HG03135 (cell line): ENCODE data around the gene IRAK4.
A peak's percentile ranks its signal among the peaks of the same experiment; 100 is the strongest.
"Not testable (repeated sequence)": the region's sequence is repeated elsewhere in the genome, so short reads cannot be mapped to it uniquely, and the experiment has no call there.

Source experiments
- ATAC-seq: cut with Tn5 transposase; IDR thresholded peaks from one replicate; pipeline ENCODE4 v1.9.1; 2021; ENCODE audit warnings: mild to moderate bottlenecking, moderate library complexity; ENCODE audit not compliant: unreplicated experiment

Gene IRAK4

DNA sequence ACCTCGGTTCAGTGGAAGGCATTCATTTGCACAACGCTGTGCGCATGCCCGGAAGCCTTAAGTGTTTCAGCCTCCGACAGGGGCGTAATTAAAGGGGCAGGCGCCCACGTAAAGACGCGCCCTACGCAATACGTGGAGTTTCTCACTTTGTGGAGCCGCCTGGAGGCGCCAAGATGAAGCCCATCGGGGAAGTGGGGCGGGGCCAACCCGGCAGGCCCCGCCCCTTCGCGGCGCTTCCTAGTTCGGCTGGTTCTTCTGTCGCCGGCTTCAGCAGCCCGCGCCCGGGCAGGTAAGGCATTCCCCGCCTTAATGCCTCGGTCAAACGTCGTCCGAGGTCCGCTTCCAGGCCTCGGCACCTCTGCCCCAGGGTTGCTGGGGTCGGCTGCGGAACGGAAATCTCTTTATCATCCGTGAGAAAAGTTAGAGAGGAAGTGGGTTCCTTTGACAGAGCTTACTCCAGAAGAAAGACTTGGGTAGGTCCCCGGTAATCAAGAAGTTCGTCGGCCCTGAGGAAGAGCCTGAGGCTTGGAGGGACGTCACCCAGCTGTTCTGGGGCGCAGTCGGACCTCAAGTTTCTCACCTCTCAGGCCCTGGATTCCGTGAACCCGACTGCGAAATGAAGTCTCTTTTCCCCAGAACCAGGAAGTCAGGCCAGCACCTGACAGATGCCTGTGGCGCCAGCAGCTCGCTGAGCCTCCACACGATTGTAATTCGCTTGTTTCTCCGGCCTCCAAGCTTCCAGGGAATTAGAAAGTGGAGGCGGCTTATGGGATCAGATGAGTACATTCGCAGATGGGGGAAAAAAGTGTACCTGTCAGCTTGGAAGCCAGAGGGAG is at the start of gene IRAK4, which contains the start of gene PUS7L:
Gene IRAK4, plus strand, starts transcription at position 224 of the 836 bp plus-strand sequence. CDS start 9,161 bp downstream, outside the sequence.
Gene PUS7L, minus strand, starts transcription at position 63 of the 836 bp plus-strand sequence. CDS start 3,545 bp downstream, outside the sequence.
- ATAC-seq = peak; percentile 98

DNA sequence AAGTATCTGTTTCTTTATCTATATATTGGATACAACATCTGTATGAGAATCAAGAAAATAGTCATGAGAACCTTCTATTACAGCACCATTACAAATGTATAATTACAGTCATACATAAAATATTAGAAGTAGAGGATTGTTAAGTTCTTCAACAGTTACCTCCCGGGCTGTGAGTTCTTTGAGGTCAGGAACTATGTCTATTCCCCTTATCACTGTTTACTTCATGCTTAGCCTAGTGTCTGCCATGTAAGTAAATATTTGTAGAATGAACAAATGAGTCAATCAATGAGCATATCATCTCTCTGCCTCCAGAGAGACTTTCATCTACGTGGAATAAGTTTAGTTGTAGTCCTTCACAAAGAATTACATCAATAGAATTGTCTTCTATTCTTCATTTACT is 47.4 kb upstream of the IRAK4 start:
- ATAC-seq = no peak

DNA sequence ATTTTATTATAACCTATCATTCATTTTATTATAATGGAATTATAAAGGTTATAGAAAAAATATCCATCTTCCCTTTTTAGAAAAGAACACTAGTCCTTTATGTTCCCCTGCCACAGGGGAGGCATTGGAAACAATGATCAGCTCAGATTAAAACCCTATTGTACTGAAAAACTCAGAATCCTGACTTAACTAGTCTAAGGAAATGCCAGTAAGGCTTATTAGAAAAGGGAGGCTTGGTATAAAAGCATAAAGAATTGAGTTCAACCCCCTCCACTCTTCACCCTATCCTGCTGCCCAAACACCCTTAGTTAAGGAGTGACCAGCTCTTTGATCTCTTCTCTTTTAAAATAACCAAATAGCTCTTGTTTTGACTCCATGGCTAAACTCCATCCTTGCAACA is 36.1 kb upstream of the IRAK4 start:
- no peak for ATAC-seq

DNA sequence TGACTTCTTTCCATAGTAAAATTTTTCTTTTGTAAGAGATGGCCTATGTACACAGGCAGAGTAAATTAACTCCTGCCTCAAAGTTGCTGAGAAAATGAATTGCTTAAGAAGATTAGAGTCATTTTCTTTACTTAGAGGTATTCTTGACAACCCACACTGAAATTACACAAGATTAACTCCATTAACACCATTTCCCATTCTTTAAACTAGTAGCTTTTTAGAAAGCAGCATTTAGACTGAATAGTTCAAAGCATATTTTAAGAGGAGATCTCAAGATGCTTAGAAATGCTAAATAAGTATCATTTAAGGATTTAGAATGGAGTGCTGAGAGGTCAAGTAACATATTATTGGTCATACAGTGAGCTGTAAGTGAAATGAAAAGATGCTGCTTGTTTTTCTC is 35.6 kb upstream of the IRAK4 start:
- no peak for ATAC-seq

DNA sequence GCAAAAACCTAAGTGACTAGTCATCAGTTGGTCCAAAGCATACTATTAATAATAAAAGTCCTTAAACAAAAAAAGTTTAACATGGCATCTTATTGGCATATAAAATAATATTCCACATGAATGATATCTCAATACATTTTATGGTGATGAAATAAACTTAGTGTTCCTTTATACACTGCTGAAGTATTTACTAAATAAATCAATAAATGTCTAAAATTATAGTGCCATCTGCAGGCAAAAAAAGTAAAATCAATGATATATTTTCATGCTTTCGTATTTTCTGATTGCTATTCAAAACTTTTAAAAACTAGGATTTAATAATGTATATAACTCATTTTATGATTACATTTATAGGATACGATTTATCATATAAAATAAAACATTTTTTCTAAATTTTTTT is 30.6 kb upstream of the IRAK4 start:
- no peak for ATAC-seq

DNA sequence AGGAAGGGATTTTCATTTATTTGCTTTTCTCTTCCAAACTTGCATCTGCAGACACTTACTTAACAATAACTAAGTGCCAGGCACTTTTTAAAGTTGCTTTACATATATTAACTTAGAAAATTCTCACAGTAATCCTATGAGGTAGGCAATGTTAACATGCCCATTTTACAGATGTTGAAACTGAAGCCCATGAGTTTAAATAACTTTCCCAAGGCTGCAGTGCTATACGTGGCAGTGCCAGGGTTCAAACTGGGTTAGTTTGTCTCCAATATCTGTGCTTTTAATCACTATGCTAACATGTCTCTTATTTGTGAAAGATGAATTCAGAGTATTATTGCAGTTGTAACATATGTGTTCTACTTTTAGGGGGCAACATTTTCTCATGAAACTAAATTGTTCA is 30.1 kb upstream of the IRAK4 start:
- ATAC-seq = no peak

DNA sequence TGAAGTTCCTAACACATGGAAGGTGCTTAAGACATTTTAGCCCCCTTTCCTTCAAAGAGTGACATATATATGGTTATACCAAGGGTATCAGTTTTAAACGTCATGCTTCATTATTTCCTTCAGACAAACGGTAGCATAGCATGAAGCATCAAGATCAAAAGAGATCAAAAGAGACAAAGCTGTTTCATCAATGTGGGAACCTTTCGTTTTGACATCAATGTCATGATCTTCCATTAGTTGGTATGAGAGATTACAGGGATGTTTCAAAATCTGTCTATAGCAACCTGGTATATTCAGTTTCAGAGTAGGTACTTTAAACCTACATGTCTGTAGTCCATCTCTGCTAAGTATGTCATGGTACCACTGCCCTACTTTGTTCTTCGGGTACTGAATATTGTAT is 28.5 kb upstream of the IRAK4 start:
- no peak for ATAC-seq

DNA sequence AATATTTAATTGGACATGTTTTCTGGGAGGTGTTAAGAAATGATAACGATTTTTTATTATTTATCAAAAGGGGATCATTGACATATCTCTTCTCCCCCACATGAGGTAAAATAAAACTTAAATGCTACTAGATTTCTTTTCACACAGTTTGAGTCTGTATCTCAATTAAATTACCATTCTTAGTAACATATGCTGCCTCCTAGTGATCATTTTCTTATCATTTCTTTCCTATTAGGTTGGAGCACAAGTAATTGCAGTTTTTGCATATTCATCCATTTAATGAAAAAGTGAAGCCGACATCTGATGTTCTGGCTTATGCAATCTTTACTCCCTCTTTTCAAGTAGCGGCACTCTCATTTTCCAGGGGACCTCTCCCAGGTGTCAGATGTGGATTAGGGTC is 25.1 kb upstream of the IRAK4 start:
- no peak for ATAC-seq

DNA sequence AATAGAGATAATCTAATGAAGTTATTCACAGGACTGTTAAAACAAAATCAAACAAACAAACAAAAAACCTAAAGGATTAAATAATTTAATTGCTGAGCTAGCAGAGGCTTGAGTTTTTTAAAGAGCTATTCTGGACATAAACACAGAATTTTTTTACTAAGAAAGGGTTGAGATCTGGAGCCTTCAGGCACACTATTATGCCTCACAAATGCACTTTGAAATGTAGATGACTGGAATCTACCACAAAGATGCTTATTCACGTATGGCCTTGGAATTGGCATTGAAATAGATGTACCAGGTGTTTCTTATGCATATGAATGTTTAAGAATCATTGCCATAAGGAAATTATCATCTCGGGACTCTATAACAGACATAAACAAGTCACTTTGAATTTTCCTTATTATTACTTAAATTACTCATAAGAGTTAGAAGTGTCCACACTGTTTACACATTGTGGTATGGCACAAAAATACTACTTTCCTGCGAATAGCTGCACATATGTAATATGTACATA is 21.8 kb upstream of the IRAK4 start:
- ATAC-seq = no peak

DNA sequence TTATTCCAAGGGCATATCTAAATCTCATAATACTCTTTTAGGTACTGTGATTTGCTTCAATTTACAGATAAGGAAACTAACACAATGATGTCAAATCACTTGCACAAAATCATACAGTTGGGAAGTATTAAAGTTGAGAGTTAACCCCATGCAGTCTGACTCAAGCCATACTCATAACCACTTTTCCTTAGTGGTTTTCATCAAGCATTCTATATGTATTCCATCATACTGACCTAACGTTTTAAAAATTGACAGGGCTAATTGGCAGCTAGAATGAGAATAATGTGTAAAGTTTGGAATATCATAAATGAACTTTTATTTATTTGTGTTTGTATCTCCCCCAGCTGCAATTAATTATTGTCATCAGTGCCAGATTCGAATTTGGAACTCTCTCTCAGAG is 21.1 kb upstream of the IRAK4 start:
- no peak for ATAC-seq

DNA sequence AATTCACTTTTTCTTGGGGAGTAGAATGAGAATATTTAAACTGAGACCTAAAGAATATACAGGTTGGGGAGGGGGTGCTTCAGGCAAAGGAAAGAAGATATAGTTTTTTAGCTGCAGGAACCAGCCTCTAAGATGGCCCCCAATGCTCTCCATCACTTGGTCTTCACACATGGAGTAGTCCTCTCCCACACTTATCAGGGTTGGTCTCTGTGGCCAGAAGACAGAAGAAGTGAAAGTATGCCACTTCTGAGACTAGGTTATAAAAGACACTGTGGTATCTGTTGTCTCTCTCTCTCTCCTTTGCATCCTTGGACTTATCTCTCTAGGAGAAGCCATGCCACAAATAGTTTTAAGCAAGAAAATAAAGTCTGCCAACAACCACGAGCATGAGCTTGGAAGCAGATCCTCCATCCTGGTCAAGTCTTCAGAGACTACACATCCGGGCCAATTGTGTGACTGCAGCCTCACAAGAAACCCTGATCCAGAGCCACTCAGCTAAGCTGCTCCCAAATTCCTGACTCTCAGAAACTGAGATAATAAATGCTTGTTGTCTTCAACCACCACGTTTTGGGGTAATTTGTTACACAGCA is 18.1 kb upstream of the IRAK4 start:
- no peak for ATAC-seq

DNA sequence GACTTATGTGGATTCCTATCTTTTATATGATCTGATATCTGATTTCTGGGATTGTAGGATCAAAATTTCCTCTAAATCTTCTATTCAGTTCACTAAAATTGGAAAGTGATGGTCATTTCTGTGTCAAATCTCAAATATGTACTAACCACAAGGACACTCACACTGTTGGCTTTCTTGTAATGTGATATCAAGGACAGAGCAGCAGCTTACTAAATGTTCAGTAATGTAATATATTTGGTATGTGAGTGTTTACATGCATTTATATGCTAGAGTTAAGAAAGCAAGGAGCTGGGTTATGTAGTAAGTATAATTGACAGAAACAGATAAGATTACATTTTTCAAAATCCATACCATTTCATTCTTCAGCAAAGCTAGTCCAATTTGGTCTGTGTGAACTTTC is 16.6 kb upstream of the IRAK4 start:
- no peak for ATAC-seq

DNA sequence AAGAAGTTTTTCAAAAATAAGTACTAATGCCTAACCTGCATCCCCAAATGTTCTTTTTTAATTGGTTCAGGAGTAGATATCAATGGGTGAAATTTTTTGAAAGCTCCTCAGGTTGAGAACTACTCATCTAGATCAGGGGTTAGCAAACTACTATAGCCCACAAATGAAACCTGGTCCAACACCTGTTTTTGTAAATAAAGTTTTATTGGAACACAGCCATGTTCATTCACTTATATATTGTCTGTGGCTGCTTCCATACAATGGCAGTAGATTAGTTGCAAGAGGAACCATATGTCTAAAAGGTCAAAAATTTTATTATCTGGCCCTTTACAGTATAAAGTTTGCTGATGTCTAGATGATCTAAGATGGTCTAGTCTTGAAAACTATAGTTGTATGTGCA is 13.9 kb upstream of the IRAK4 start:
- no peak for ATAC-seq

DNA sequence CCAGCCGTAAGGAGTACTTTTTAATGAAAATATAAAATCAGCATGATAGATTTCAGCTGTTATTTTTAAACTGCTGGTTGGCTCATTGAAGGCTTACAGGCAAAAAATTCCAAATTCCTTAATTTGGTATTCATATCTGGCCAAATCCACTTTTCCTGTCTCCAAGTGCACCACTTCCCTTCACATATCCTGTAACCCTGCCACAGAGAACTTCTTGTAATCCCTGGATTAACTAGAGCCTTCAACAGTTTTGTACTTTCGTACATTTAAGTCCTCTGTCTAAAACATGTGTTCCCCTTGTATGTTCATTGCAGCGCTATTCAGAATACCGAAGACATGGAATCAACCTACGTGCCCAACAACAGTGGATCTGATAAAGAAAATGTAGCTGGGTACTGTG is 9.7 kb upstream of the IRAK4 start:
- no peak for ATAC-seq

DNA sequence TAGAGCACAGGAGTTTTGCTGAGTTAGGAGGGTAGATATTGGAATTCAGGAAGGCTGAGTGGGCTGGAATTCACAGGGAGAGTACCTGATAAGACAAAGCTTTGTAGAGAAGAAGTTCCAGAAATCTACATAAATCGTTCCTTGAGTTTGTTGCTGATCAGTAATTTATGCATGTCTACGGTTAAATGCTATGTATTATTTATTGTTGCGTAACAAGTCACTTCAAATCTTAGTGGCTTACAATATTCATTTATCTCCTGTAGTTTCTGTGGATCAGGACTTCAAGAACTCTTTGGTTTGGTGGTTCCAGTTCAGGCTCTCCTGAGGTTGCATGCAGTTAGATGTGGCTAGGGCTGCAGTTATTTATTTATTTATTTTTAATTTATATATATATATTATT is 7.9 kb upstream of the IRAK4 start:
- ATAC-seq = no peak

DNA sequence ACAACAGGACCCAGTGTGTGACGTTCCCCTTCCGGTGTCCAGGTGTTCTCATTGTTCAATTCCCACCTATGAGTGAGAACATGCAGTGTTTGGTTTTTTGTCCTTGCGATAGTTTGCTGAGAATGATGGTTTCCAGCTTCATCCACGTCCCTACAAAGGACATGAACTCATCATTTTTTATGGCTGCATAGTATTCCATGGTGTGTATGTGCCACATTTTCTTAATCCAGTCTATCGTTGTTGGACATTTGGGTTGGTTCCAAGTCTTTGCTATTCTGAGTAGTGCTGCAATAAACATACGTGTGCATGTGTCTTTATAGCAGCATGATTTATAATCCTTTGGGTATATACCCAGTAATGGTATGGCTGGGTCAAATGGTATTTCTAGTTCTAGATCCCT is 7.4 kb upstream of the IRAK4 start:
- ATAC-seq = not testable (repeated sequence)

DNA sequence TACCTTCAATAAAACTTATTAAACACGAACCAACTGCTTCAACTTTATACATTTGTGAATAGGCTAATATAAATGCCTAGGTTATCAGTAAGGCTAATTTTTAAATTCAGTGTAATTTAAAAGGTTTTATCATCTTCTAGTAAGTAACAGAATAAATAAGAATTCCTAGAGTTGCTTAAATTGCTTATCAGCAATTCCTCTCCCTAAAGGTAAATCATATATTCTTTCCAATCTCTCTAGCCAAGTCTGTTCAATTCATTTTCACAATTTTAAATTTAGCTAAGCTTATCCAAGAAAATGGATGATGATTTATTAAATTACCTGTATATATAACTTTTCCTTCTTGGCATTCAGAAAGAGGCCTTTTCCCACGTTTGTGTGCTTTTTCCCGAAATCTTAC is 4.7 kb upstream of the IRAK4 start:
- no peak for ATAC-seq

DNA sequence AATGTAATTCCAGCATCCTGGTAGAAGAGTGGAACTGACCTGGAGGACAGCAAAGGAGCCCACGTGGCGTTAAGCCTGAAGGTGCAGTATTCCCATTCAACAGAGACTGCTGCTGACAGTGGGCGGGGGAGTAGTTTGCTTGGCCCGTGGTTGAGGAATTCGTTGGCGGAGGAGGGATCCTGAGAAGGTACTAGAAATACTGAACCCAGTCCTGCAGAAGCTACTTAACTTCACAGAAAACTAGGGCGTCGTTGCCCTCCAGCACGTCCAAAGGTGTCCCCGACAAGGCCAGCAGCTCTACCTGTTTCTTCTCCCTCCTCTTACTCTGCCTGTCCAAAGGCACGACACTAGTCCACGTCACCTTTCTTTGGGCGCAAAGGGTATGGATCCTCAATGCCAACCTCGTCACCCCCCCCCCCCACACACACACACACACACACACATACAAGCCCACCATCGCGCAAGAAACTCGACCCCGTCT is 464 bp upstream of the IRAK4 start:
- peak; percentile 2 for ATAC-seq

DNA sequence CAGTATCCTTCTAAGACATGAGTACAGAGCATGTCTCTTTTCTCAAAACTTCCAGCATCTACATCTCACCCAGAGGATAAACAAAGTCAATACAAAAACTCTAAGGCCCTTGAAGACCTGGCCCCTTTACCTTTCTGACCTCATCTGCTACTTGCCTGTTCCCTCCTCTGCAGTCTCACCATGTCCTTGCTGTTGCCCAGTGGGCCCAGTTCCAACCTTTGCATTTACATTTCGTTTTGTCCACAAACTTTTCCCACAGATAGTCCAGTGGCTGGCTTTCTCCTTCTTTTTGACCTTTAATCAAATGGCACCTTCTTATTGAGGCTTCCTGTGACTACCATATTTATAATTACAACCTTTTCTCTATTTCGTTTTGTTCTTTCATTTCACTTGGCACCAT is 1.6 kb downstream of the IRAK4 start:
- no peak for ATAC-seq

DNA sequence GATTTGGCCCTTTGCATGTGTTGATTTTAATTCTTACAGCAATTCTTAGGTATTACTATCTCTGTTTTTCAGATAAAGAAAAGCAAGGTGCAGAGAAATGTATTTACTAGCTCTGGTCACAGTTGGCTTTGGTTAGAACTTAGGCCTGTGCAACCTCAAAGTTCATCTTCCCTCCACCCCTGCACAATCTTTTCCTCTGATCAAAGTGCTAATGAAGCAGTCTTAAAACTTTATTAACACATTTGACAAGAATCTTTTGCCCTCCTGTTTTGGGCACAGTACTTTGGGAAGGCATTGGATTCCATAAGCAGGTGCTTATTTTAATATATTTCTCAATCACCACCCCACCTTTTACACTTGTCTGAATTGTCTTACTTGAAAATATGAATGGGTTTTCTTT is 2.7 kb downstream of the IRAK4 start:
- ATAC-seq = no peak

DNA sequence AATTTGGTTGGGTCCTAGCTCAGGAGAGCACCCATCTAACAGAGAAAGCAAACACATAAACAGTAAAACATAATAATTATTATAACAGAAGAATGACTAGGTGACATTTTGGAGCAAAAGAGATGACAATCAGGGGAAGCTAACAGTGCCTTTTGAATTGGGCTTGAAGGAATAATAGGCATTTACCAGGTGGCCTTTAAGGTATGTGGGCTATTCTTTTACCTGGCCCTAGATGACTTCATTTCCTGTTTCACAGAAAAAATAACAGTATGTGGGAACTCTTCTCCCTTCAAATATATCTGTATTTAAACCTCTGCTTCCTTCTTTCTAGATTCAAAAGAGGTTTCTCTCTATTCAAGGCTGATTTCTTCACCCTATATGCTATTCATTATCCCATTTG is 3.8 kb downstream of the IRAK4 start:
- ATAC-seq = no peak

DNA sequence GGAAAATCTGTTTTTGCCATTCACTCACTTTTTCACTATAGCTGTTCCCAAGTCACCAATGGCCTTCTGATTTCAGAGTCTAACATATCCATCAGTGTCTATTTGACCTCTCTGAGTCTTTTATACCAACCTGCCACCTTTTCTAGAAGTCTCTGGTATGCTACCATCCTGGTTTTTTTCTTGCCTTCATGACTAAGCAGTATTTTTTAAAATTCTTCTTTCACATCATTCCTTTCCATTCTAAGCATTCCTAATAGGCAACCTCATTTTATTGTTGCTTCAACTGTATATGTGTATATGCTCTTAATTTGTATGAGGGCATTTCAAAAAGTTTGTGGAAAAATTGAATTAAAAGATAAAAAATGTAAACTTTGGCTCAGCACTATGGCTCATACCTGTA is 5.0 kb downstream of the IRAK4 start:
- ATAC-seq = no peak
